H9 (cell line): ENCODE data around the gene FOXL1. TPM values are rescaled to one million over a fixed set of nuclear protein-coding genes. Genes with fewer than 3 reads are reported as not detected.

Experiments used
- DNase-seq: peaks from one replicate; pipeline ENCODE4 v3.0.0-alpha.2; 2017
- H2AFZ ChIP-seq: one replicate; pipeline ENCODE4 v1.6.1; 2013; ENCODE audit warnings: mild to moderate bottlenecking, low read length, control low read depth, moderate library complexity
- H2AK5ac ChIP-seq: 2 replicates; pipeline ENCODE4 v1.6.1; 2013; ENCODE audit warnings: low read length, control low read depth, mixed read lengths; ENCODE audit not compliant: insufficient read length
- H2BK120ac ChIP-seq: one replicate; pipeline ENCODE4 v1.6.1; 2013; ENCODE audit warnings: low read depth, mild to moderate bottlenecking, low read length, control low read depth, inconsistent platforms; ENCODE audit not compliant: poor library complexity, severe bottlenecking
- H2BK12ac ChIP-seq: 2 replicates; pipeline ENCODE4 v1.6.1; 2013; ENCODE audit warnings: low read length, control low read depth, mixed read lengths, low read depth; ENCODE audit not compliant: insufficient read length
- H2BK15ac ChIP-seq: 2 replicates; pipeline ENCODE4 v1.6.1; 2013; ENCODE audit warnings: low read depth, low read length, control low read depth
- H2BK20ac ChIP-seq: one replicate; pipeline ENCODE4 v1.6.1; 2013; ENCODE audit warnings: low read depth, mild to moderate bottlenecking, low read length, control low read depth, inconsistent platforms; ENCODE audit not compliant: poor library complexity, severe bottlenecking
- H2BK5ac ChIP-seq: 2 replicates; pipeline ENCODE4 v1.6.1; 2013; ENCODE audit warnings: low read length, control low read depth, mixed read lengths; ENCODE audit not compliant: insufficient read length
- H3K14ac ChIP-seq: 2 replicates; pipeline ENCODE4 v1.6.1; 2013; ENCODE audit warnings: low read length, control low read depth; ENCODE audit not compliant: insufficient read depth
- H3K18ac ChIP-seq: 2 replicates; pipeline ENCODE4 v1.6.1; 2013; ENCODE audit warnings: low read depth, mild to moderate bottlenecking, mixed read lengths, low read length, control low read depth; ENCODE audit not compliant: insufficient read length
- H3K23ac ChIP-seq: 2 replicates; pipeline ENCODE4 v1.6.1; 2013; ENCODE audit warnings: low read length, control low read depth, mixed read lengths, low read depth; ENCODE audit not compliant: insufficient read length
- H3K23me2 ChIP-seq: 2 replicates; pipeline ENCODE4 v1.6.1; 2013; ENCODE audit warnings: low read depth, mild to moderate bottlenecking, mixed read lengths, low read length, control low read depth; ENCODE audit not compliant: insufficient read length, poor library complexity, severe bottlenecking
- H3K27ac ChIP-seq: 2 replicates; pipeline ENCODE4 v1.5.1; 2013; ENCODE audit warnings: low read length, control low read depth, mixed read lengths, low read depth; ENCODE audit not compliant: insufficient read length
- H3K27me3 ChIP-seq: 2 replicates; pipeline ENCODE4 v1.6.1; 2013; ENCODE audit warnings: low read length, control low read depth, inconsistent platforms; ENCODE audit not compliant: insufficient read depth
- H3K4ac ChIP-seq: 2 replicates; pipeline ENCODE4 v1.6.1; 2013; ENCODE audit warnings: low read depth, mild to moderate bottlenecking, control low read depth, inconsistent platforms, low read length, moderate library complexity
- H3K4me1 ChIP-seq: 2 replicates; pipeline ENCODE4 v1.6.1; 2013; ENCODE audit warnings: low read length, control low read depth, inconsistent platforms; ENCODE audit not compliant: insufficient read depth
- H3K4me2 ChIP-seq: 2 replicates; pipeline ENCODE4 v1.6.1; 2013; ENCODE audit warnings: low read length, control low read depth, mixed read lengths; ENCODE audit not compliant: insufficient read length, insufficient read depth
- H3K56ac ChIP-seq: 2 replicates; pipeline ENCODE4 v1.6.1; 2013; ENCODE audit warnings: low read depth, mild to moderate bottlenecking, mixed read lengths, low read length, control low read depth; ENCODE audit not compliant: insufficient read length
- H3K79me1 ChIP-seq: 2 replicates; pipeline ENCODE4 v1.6.1; 2013; ENCODE audit warnings: low read depth, mild to moderate bottlenecking, moderate library complexity, low read length, control low read depth, inconsistent platforms; ENCODE audit not compliant: insufficient read depth, poor library complexity, severe bottlenecking
- H3K79me2 ChIP-seq: 2 replicates; pipeline ENCODE4 v1.6.1; 2013; ENCODE audit warnings: low read length, control low read depth, inconsistent platforms; ENCODE audit not compliant: insufficient read depth
- H3K9ac ChIP-seq: 2 replicates; pipeline ENCODE4 v1.6.1; 2013; ENCODE audit warnings: low read length, control low read depth, mixed read lengths; ENCODE audit not compliant: insufficient read length; ENCODE audit errors: extremely low read depth
- H3K9me3 ChIP-seq: one replicate; pipeline ENCODE4 v1.6.1; 2013; ENCODE audit warnings: low read depth, low read length, inconsistent platforms; ENCODE audit not compliant: control insufficient read depth
- H3T11ph ChIP-seq: one replicate; pipeline ENCODE4 v1.6.1; 2013; ENCODE audit warnings: mild to moderate bottlenecking, low read length, control low read depth, inconsistent platforms
- H4K20me1 ChIP-seq: one replicate; pipeline ENCODE4 v1.6.1; 2013; ENCODE audit not compliant: control insufficient read depth, insufficient read length, insufficient read depth
- H4K5ac ChIP-seq: 2 replicates; pipeline ENCODE4 v1.6.1; 2013; ENCODE audit warnings: low read depth, mild to moderate bottlenecking, mixed read lengths, low read length, control low read depth; ENCODE audit not compliant: insufficient read length
- H4K8ac ChIP-seq: replicated peaks from 2 replicates; pipeline ENCODE4 v1.6.1; 2013; ENCODE audit warnings: low read length, control low read depth, mixed read lengths, low read depth; ENCODE audit not compliant: insufficient read length
- H4K91ac ChIP-seq: 2 replicates; pipeline ENCODE4 v1.6.1; 2013; ENCODE audit warnings: low read depth, mild to moderate bottlenecking, moderate library complexity, mixed read lengths, low read length, control low read depth; ENCODE audit not compliant: insufficient read length
- H3K27ac Mint-ChIP-seq, 3 experiments: 2 replicates in 2 of 3; 3 replicates in 1 of 3; pipeline ENCODE4 v1.8.0; 2020 to 2021; ENCODE audit warnings: mixed read lengths in 3 of 3, mild to moderate bottlenecking in 1 of 3, moderate library complexity in 1 of 3
- H3K27me3 Mint-ChIP-seq: 2 replicates; pipeline ENCODE4 v1.8.0; 2021; ENCODE audit warnings: low read depth, mild to moderate bottlenecking, moderate library complexity, mixed read lengths
- H3K36me3 Mint-ChIP-seq, 3 experiments: 2 replicates in 2 of 3; 3 replicates in 1 of 3; pipeline ENCODE4 v1.8.0; 2020 to 2021; ENCODE audit warnings: low read depth in 3 of 3, mixed read lengths in 3 of 3; ENCODE audit not compliant: insufficient read depth in 1 of 3
- H3K4me1 Mint-ChIP-seq, 2 experiments: 2 replicates each; pipeline ENCODE4 v1.8.0; 2020; ENCODE audit warnings: mixed read lengths in 2 of 2
- H3K4me3 Mint-ChIP-seq, 2 experiments: 2 replicates in 1 of 2; 3 replicates in 1 of 2; pipeline ENCODE4 v1.8.0; 2020 to 2021; ENCODE audit warnings: mild to moderate bottlenecking in 2 of 2, mixed read lengths in 2 of 2, moderate library complexity in 1 of 2
- H3K9me3 Mint-ChIP-seq, 2 experiments: 2 replicates in 1 of 2; 3 replicates in 1 of 2; pipeline ENCODE4 v1.8.0; 2020; ENCODE audit warnings: mild to moderate bottlenecking in 2 of 2, mixed read lengths in 2 of 2, moderate library complexity in 1 of 2
- WGBS: extraction: QIAGEN DNeasy Blood & Tissue Kit; methylation state at CpG from one replicate; pipeline ENCODE4 v1.1.7; 2013; ENCODE audit warnings: missing lambda C conversion rate, low lambda C conversion rate, mixed read lengths; ENCODE audit not compliant: insufficient read length; ENCODE audit errors: extremely low coverage; 5-methylcytosine and 5-hydroxymethylcytosine counted together
- total RNA-seq: library from RNA; stranded (reverse); gene quantifications from 2 replicates; pipeline ENCODE4 v1.2.1, GENCODE V29; 2021
- TF ChIP-seq, protein P1 (sequence below): fragments of 200-600 bp; sonication (generic); conservative IDR thresholded peaks from 3 replicates; pipeline ENCODE4 v1.8.0; 2021; ENCODE audit warnings: antibody characterized with exemption, mild to moderate bottlenecking

Gene FOXL1
- total RNA-seq, 1 experiment from 2014 or later: 0.09 TPM

DNA sequence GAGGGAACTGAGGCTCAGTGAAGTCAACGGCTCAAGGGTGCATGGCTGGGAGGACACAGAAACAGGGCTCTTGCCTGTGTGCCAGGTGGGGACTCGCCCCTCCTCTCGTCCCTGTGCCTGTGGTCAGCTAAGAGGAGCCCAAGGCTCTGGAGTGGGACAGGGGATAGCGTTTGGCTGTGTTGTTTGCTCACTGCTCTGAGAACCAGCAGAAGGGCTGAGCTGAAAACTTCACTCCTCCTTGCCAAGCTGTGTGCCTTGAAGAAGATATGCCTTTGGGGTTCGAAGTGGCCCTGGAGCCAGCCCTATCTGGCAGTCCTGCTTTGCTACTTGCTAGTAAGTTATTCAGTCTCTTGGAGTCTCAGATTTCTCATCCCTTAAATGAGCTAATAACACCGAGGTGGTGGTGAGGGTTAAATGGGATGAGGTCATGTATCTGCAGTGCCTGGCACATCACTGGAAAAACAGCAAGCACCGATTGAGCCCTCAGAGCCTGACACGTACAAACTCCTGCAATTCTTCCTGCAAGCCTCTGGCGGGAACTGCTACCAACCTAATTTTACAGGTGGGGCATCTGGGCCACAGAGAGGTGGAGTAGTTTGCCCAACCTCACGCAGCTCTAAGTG, 17.7 kb downstream of the FOXL1 start:
- Mint-ChIP-seq H3K4me3 (no peak overlapping the region), H3K36me3 (no peaks in the 10 kb centered on the region), H3K4me1 (peaks cover 0 to 10% of the 10 kb centered on the region in 2 experiments; a peak in 2 of 4 replicates), H3K27me3 (peaks cover 51% of the 10 kb centered on the region), H3K27ac (no peak overlapping the region), H3K9me3 (no peaks in the 10 kb centered on the region)
- Histone ChIP-seq H3K4me1 (no peaks in the 10 kb centered on the region), H3K79me2 (no peaks in the 10 kb centered on the region), H3K27me3 (no peaks in the 10 kb centered on the region), H3T11ph (no peak overlapping the region), H3K18ac (no peak overlapping the region), H4K20me1 (no peaks in the 10 kb centered on the region), H2BK20ac (no peak overlapping the region), H2BK12ac (no peak overlapping the region), H3K23ac (no peak overlapping the region), H2AK5ac (no peak overlapping the region), H2AFZ (no peak overlapping the region), H2BK120ac (no peak overlapping the region), H2BK5ac (no peak overlapping the region), H3K23me2 (no peaks in the 10 kb centered on the region), H4K91ac (no peak overlapping the region), H2BK15ac (no peak overlapping the region), H4K5ac (no peak overlapping the region), H4K8ac (no peak overlapping the region), H3K4ac (no peak overlapping the region), H3K4me2 (no peak overlapping the region), H3K79me1 (no peaks in the 10 kb centered on the region), H3K9me3 (no peaks in the 10 kb centered on the region), H3K9ac (no peak overlapping the region), H3K27ac (no peak overlapping the region), H3K14ac (no peak overlapping the region), H3K56ac (no peak overlapping the region)
- DNase-seq: no peak
- no CpG with 5 or more reads among the region's 10 CpGs for WGBS
- TF ChIP-seq, protein P1, sequence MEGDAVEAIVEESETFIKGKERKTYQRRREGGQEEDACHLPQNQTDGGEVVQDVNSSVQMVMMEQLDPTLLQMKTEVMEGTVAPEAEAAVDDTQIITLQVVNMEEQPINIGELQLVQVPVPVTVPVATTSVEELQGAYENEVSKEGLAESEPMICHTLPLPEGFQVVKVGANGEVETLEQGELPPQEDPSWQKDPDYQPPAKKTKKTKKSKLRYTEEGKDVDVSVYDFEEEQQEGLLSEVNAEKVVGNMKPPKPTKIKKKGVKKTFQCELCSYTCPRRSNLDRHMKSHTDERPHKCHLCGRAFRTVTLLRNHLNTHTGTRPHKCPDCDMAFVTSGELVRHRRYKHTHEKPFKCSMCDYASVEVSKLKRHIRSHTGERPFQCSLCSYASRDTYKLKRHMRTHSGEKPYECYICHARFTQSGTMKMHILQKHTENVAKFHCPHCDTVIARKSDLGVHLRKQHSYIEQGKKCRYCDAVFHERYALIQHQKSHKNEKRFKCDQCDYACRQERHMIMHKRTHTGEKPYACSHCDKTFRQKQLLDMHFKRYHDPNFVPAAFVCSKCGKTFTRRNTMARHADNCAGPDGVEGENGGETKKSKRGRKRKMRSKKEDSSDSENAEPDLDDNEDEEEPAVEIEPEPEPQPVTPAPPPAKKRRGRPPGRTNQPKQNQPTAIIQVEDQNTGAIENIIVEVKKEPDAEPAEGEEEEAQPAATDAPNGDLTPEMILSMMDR: no peak
